Activated CD8-positive, alpha-beta T cell treated with anti-CD3 and anti-CD28 coated beads for 36 hours (primary cell): ENCODE measurements around the gene CEND1. TPM values are rescaled to one million over a fixed set of nuclear protein-coding genes. Genes with fewer than 3 reads are reported as not detected.

Experiments used
- ATAC-seq: fragments of 200-7000 bp; cut with Tn5 transposase; one replicate; pipeline ENCODE4 v1.10.0; 2021; ENCODE audit warnings: mild to moderate bottlenecking, moderate library complexity
- CTCF ChIA-PET: fragments of 350-600 bp; sonication (Branson Sonifier 250); formaldehyde crosslinking; loops from one replicate; lab custom pipeline; 2021; ENCODE audit warnings: antibody characterized with exemption; lab: Charles Lee
- POLR2A ChIA-PET: fragments of 350-600 bp; sonication (Branson Sonifier 250); formaldehyde crosslinking; loops from one replicate; lab custom pipeline; 2021; ENCODE audit warnings: antibody characterized with exemption; lab: Charles Lee
- DNase-seq: peaks from one replicate; pipeline ENCODE4 v3.0.0-alpha.2; 2020
- H3K27ac Mint-ChIP-seq: one replicate; pipeline ENCODE4 v1.8.0; 2021; ENCODE audit warnings: mild to moderate bottlenecking, mixed read lengths
- H3K27me3 Mint-ChIP-seq: one replicate; pipeline ENCODE4 v1.8.0; 2021; ENCODE audit warnings: mixed read lengths
- H3K36me3 Mint-ChIP-seq: one replicate; pipeline ENCODE4 v1.8.0; 2021; ENCODE audit warnings: low read depth, mixed read lengths
- H3K4me1 Mint-ChIP-seq: one replicate; pipeline ENCODE4 v1.8.0; 2021; ENCODE audit warnings: low read depth, mixed read lengths
- H3K4me3 Mint-ChIP-seq: one replicate; pipeline ENCODE4 v1.8.0; 2021; ENCODE audit warnings: mild to moderate bottlenecking, moderate library complexity, mixed read lengths
- H3K9me3 Mint-ChIP-seq: one replicate; pipeline ENCODE4 v1.8.0; 2021; ENCODE audit warnings: mixed read lengths
- intact Hi-C: fragments of 100-400 bp; cut with micrococcal nuclease; formaldehyde crosslinking; loops from one replicate; pipeline ENCODE4 v1.10.0; 2022
- total RNA-seq, 2 experiments: library from RNA; stranded (reverse); gene quantifications; one replicate each; pipeline ENCODE4 v1.2.3, GENCODE V29; 2021
- TF ChIP-seq, protein P1 (sequence below): fragments of 200-600 bp; IDR thresholded peaks from one replicate; pipeline ENCODE4 v1.8.0; 2022; ENCODE audit warnings: antibody characterized with exemption, mild to moderate bottlenecking

The CEND1 gene
- total RNA-seq, 2 experiments from 2014 or later: 0.20 to 0.25 TPM

DNA sequence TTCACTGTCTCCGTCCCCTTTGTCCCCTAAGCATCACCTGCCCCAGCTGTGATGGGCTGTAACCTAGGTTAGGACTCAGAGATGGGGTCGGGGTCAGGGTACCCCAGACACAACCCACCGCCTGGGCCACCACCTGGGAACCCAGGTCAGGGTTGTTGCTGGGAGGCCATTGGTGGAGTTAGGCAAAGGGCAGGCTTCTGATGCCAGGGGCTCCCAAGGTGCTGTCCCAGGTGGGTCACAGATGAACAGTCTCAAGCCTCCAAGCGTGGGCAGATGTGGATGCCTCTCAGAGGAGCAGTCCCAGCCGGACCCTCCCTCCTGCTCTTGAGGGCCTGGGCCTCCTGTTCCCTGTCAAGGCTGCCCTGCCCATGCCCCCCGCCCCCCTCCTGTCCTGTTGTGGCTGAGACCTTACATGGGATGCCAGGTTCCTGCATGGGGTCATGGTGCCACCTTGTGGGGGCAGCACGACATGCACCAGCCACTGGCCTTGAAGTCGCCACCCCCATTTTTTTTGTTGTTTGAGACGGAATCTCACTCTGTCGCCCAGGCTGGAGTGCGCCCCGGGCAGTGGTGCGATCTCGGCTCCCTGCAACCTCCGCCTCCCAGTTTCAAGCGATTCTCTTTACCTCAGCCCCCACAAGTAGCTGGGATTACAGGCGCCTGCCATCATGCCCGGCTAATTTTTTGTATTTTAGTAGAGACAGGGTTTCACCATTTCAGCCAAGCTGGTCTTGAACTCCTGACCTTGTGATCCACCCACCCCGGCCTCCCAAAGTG is 24.7 kb downstream of the CEND1 start:
- POLR2A ChIA-PET: interaction anchor here (0.9 to 2.9 kb wide), 4 partner anchors 8 to 36 kb away, joined by 3 to 9 read pairs (median 4); no protein-coding TSS in a partner anchor
- H3K36me3 Mint-ChIP-seq: peaks cover 26% of the 10 kb centered on the region
- peak; percentile 81 for ATAC-seq

DNA sequence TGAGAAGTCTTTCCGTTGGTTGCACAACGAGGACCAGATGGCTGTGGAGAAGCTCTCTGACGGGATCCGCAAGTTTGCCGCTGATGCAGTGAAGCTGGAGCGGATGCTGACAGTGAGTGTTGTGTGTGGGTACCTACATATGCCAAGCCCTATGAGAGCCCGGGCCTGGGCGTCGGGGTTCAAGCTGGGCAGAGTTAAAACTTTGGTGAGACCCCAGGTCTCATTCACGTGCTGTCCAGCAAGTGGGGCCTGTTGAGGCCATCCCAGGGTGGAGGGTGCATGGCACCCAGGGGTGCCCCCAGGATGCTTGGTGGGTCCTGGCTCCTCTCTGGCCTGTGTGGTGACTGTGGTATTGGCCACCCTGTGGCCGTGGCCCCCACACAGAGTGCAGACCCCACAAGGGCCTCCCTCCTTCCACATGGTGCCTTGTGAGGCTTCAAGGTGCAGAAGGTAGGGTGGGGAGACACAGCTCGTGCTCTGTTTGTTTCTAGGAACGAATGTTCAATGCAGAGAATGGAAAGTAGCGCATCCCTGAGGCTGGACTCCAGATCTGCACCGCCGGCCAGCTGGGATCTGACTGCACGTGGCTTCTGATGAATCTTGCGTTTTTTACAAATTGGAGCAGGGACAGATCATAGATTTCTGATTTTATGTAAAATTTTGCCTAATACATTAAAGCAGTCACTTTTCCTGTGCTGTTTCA is 25.4 kb downstream of the CEND1 start:
- ATAC-seq (no peak), DNase-seq (no peak)
- ChIA-PET CTCF (interaction anchor here (1.0 to 1.6 kb wide), 4 partner anchors 16 to 67 kb away, joined by 3 to 10 read pairs (median 4); no protein-coding TSS in a partner anchor), POLR2A (interaction anchor here (0.6 to 2.1 kb wide), 5 partner anchors 8 to 37 kb away, joined by 3 to 7 read pairs (median 4); no protein-coding TSS in a partner anchor)
- Mint-ChIP-seq H3K4me3 (no peak overlapping the region), H3K4me1 (peaks cover 14% of the 10 kb centered on the region), H3K9me3 (no peaks in the 10 kb centered on the region), H3K27me3 (no peaks in the 10 kb centered on the region), H3K36me3 (peaks cover 28% of the 10 kb centered on the region), H3K27ac (no peak overlapping the region)
- TF ChIP-seq, protein P1, sequence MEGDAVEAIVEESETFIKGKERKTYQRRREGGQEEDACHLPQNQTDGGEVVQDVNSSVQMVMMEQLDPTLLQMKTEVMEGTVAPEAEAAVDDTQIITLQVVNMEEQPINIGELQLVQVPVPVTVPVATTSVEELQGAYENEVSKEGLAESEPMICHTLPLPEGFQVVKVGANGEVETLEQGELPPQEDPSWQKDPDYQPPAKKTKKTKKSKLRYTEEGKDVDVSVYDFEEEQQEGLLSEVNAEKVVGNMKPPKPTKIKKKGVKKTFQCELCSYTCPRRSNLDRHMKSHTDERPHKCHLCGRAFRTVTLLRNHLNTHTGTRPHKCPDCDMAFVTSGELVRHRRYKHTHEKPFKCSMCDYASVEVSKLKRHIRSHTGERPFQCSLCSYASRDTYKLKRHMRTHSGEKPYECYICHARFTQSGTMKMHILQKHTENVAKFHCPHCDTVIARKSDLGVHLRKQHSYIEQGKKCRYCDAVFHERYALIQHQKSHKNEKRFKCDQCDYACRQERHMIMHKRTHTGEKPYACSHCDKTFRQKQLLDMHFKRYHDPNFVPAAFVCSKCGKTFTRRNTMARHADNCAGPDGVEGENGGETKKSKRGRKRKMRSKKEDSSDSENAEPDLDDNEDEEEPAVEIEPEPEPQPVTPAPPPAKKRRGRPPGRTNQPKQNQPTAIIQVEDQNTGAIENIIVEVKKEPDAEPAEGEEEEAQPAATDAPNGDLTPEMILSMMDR: no peak
- intact Hi-C loops: no loop called here

More for the DNA sequence above, 24.7 kb downstream of the CEND1 start:
- no peaks in the 10 kb centered on the region for H3K9me3 Mint-ChIP-seq
- H3K27me3 Mint-ChIP-seq: no peaks in the 10 kb centered on the region
- intact Hi-C loops: no loop called here
- no peak overlapping the region for H3K4me3 Mint-ChIP-seq
- TF ChIP-seq, protein P1: peak; percentile 68
- peak; percentile 80 for DNase-seq
- peaks cover 9% of the 10 kb centered on the region for H3K4me1 Mint-ChIP-seq
- H3K27ac Mint-ChIP-seq: no peak overlapping the region
- CTCF ChIA-PET: interaction anchor here (1.0 to 1.6 kb wide), 8 partner anchors 8 to 68 kb away, joined by 3 to 10 read pairs (median 4); no protein-coding TSS in a partner anchor

DNA sequence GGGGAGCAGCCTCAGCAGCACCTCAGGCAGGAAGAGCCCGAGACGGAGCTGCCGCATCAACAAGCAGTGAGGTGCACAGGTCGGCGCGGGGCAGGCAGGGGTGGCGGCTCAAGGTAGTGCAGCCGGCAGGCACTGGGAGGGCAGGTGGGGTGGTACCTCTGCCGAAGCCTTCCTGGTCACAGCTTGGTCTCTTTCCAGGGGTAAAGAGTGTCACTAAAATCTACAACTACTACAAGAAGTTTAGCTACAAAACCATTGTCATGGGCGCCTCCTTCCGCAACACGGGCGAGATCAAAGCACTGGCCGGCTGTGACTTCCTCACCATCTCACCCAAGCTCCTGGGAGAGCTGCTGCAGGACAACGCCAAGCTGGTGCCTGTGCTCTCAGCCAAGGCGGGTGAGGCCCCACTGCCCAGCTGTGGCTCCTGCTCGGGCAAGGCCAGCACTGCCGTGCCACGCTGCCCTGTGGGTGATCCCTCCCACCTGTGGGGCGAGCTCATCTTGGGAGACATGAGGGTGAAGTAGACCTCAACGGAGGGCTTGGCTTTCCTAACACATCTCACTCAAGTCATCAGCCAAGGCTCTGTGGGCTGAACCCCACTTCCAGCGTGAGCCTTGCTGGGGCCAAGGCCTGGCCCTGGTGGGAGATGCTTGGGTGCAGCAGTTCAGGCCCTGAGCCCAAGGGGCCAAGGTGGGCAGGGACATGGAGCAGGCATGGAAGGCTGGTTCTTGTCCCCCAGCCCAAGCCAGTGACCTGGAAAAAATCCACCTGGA is 26.2 kb downstream of the CEND1 start:
- TF ChIP-seq, protein P1: no peak
- ChIA-PET CTCF (interaction anchor here (1.0 to 1.6 kb wide), 4 partner anchors 15 to 66 kb away, joined by 3 to 10 read pairs (median 4); no protein-coding TSS in a partner anchor), POLR2A (interaction anchor here (0.6 to 1.8 kb wide), 5 partner anchors 12 to 36 kb away, joined by 3 to 7 read pairs (median 4); partner anchors contain the start of gene TALDO1)
- ATAC-seq (no peak), DNase-seq (no peak)
- no peaks in the 10 kb centered on the region for H3K9me3 Mint-ChIP-seq
- H3K27me3 Mint-ChIP-seq: no peaks in the 10 kb centered on the region
- H3K4me3 Mint-ChIP-seq: no peak overlapping the region
- no peak overlapping the region for H3K27ac Mint-ChIP-seq
- intact Hi-C loops: no loop called here
- peaks cover 14% of the 10 kb centered on the region for H3K4me1 Mint-ChIP-seq
- peaks cover 28% of the 10 kb centered on the region for H3K36me3 Mint-ChIP-seq

DNA sequence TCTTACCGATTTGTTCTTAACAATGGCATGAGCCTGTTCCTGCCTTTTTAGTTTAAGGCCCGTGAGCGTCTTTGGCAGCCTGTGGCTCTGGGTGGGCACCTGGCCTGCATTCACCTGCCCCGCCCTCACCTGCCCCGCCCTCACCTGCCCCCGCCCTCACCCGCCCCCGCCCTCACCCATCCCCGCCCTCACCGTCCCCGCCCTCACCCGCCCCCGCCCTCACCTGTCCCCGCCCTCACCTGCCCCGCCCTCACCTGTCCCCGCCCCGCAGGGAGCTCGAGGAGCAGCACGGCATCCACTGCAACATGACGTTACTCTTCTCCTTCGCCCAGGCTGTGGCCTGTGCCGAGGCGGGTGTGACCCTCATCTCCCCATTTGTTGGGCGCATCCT is 26.8 kb downstream of the CEND1 start:
- POLR2A ChIA-PET: interaction anchor here (0.6 to 1.8 kb wide), 5 partner anchors 13 to 41 kb away, joined by 3 to 7 read pairs (median 4); no protein-coding TSS in a partner anchor
- CTCF ChIA-PET: interaction anchor here (1.2 kb wide), 1 partner anchor 22 kb away, joined by 3 read pairs; no protein-coding TSS in a partner anchor
- Mint-ChIP-seq H3K4me1 (peaks cover 14% of the 10 kb centered on the region), H3K27ac (no peak overlapping the region), H3K4me3 (no peak overlapping the region), H3K9me3 (no peaks in the 10 kb centered on the region), H3K36me3 (peaks cover 28% of the 10 kb centered on the region), H3K27me3 (no peaks in the 10 kb centered on the region)
- no peak for DNase-seq
- intact Hi-C loops: no loop called here
- no peak for ATAC-seq
- TF ChIP-seq, protein P1: no peak
